Upper lobe of right lung (tissue), 1 donor: ENCODE data around the gene PARP11. TPM values are rescaled to one million over a fixed set of nuclear protein-coding genes. Genes with fewer than 3 reads are reported as not detected.

Source experiments
- ATAC-seq: fragments of 200-7000 bp; cut with Tn5 transposase; one replicate; pipeline ENCODE4 v1.9.1; 2020; ENCODE audit warnings: mild to moderate bottlenecking, moderate library complexity
- DNase-seq: peaks from one replicate; pipeline ENCODE4 v3.0.0-alpha.2; 2020
- H3K27ac ChIP-seq: fragments of 200-600 bp; one replicate; pipeline ENCODE4 v1.8.0; 2022
- H3K27me3 ChIP-seq: fragments of 200-600 bp; one replicate; pipeline ENCODE4 v1.8.0; 2022; ENCODE audit warnings: mild to moderate bottlenecking
- H3K36me3 ChIP-seq: fragments of 200-600 bp; one replicate; pipeline ENCODE4 v1.8.0; 2022
- H3K4me1 ChIP-seq: fragments of 200-600 bp; one replicate; pipeline ENCODE4 v1.8.0; 2022
- H3K4me3 ChIP-seq: fragments of 200-600 bp; one replicate; pipeline ENCODE4 v1.8.0; 2022; ENCODE audit warnings: mild to moderate bottlenecking
- H3K9me3 ChIP-seq: fragments of 200-600 bp; one replicate; pipeline ENCODE4 v1.8.0; 2022
- CTCF ChIP-seq: fragments of 200-600 bp; IDR thresholded peaks from one replicate; pipeline ENCODE4 v1.8.0; 2022; ENCODE audit warnings: antibody characterized with exemption
- intact Hi-C: fragments of 100-400 bp; cut with DNase I; formaldehyde crosslinking; loops from one replicate; pipeline ENCODE4 v1.11.0; 2022
- long read RNA-seq: library from polyadenylated mRNA; unstranded; transcript quantifications from one replicate; pipeline ENCODE4 v2.0.0, GENCODE V29; 2021
- total RNA-seq: library from RNA; stranded (reverse); fragmentation: NEBNext Ultra II Directional; extraction: Animal tissue kit (Norgen Biotek cat#: 25700); gene quantifications from one replicate; pipeline ENCODE4 v1.2.1, GENCODE V29; 2021
- donor health status: DM: no; HTN: yes; CAD: no; lungs with severe emphysema.

Gene PARP11
- 14.5 TPM for total RNA-seq
- long read RNA-seq, full-length matches to known transcripts: 8 of 17 reads
- long read RNA-seq, partial matches to known transcripts: 1 of 17 reads
- long read RNA-seq, other reads (novel, unspliced or antisense): 8 of 17 reads

GRCh38 chr12:3872800-3873636 lies at the start of gene PARP11:
TSS of gene PARP11 (minus strand) at chr12:3873399. CDS start at chr12:3873229, 170 bp downstream.
- peak; percentile 99 for DNase-seq
- ATAC-seq: peak; percentile 100
- Histone ChIP-seq H3K27me3 (no peaks in the 10 kb centered on the region), H3K36me3 (no peaks in the 10 kb centered on the region), H3K4me3 (peak within 1 kb of the TSS; percentile 75), H3K9me3 (no peaks in the 10 kb centered on the region), H3K4me1 (peaks cover 29% of the 10 kb centered on the region), H3K27ac (peak within 1 kb of the TSS; percentile 93)
- intact Hi-C loops: no loop called here
- no peak for TF ChIP-seq CTCF

- TF ChIP-seq CTCF: no peak
- DNase-seq (no peak), ATAC-seq (no peak)
- no peaks in the 10 kb centered on the region for H3K36me3 ChIP-seq
- intact Hi-C loops: no loop called here
- H3K4me1 ChIP-seq: no peaks in the 10 kb centered on the region
- H3K27ac ChIP-seq: no peak overlapping the region
- H3K9me3 ChIP-seq: no peaks in the 10 kb centered on the region
- no peak overlapping the region for H3K4me3 ChIP-seq
- H3K27me3 ChIP-seq: peaks cover 32% of the 10 kb centered on the region
Observed at GRCh38 chr12:3922033-3922432, 48.8 kb upstream of the PARP11 start.

- intact Hi-C loops: no loop called here
- no peak overlapping the region for H3K4me3 ChIP-seq
- TF ChIP-seq CTCF: no peak
- no peaks in the 10 kb centered on the region for H3K9me3 ChIP-seq
- DNase-seq (no peak), ATAC-seq (no peak)
- no peaks in the 10 kb centered on the region for H3K36me3 ChIP-seq
- peaks cover 32% of the 10 kb centered on the region for H3K27me3 ChIP-seq
- no peaks in the 10 kb centered on the region for H3K4me1 ChIP-seq
- H3K27ac ChIP-seq: no peak overlapping the region
Observed at GRCh38 chr12:3921526-3921925, 48.3 kb upstream of the PARP11 start.

- Histone ChIP-seq H3K4me3 (no peak overlapping the region), H3K27me3 (peaks cover 32% of the 10 kb centered on the region), H3K36me3 (no peaks in the 10 kb centered on the region), H3K9me3 (no peaks in the 10 kb centered on the region), H3K27ac (no peak overlapping the region), H3K4me1 (no peaks in the 10 kb centered on the region)
- intact Hi-C loops: no loop called here
- no peak for ATAC-seq
- no peak for TF ChIP-seq CTCF
- no peak for DNase-seq
Observed at GRCh38 chr12:3921151-3921471, 47.9 kb upstream of the PARP11 start.

- H3K9me3 ChIP-seq: no peaks in the 10 kb centered on the region
- ATAC-seq (no peak), DNase-seq (no peak)
- H3K36me3 ChIP-seq: no peaks in the 10 kb centered on the region
- no peaks in the 10 kb centered on the region for H3K4me1 ChIP-seq
- no peak overlapping the region for H3K27ac ChIP-seq
- no peak for TF ChIP-seq CTCF
- intact Hi-C loops: no loop called here
- peaks cover 32% of the 10 kb centered on the region for H3K27me3 ChIP-seq
- no peak overlapping the region for H3K4me3 ChIP-seq
Observed at GRCh38 chr12:3920351-3921150, 47.4 kb upstream of the PARP11 start.
